Activated T-cell treated with anti-CD3 and anti-CD28 coated beads for 1 hour (primary cell): ENCODE results near the gene ZNF385A.
"Not testable (repeated sequence)": the region's sequence is repeated elsewhere in the genome, so short reads cannot be mapped to it uniquely, and the experiment has no call there.

ENCODE experiments used
- DNase-seq: peaks from one replicate; pipeline ENCODE4 v3.0.0-alpha.2; 2020; ENCODE audit warnings: low read depth

ZNF385A gene

GRCh38 chr12:54325442-54326109, 59.0 kb downstream of the ZNF385A start:
- not testable (repeated sequence) for DNase-seq

GRCh38 chr12:54324617-54325441, 59.7 kb downstream of the ZNF385A start, which contains the start of gene COPZ1:
COPZ1 (plus strand) TSS chr12:54325131; CDS start chr12:54325164, 33 bp downstream.
- DNase-seq = peak; percentile 83

GRCh38 chr12:54321363-54321762, 63.2 kb downstream of the ZNF385A start:
- DNase-seq = no peak
